ENCODE results near the gene RNU7-1.
A peak's percentile ranks its signal among the peaks of the same experiment; 100 is the strongest.

The RNU7-1 gene

DNA sequence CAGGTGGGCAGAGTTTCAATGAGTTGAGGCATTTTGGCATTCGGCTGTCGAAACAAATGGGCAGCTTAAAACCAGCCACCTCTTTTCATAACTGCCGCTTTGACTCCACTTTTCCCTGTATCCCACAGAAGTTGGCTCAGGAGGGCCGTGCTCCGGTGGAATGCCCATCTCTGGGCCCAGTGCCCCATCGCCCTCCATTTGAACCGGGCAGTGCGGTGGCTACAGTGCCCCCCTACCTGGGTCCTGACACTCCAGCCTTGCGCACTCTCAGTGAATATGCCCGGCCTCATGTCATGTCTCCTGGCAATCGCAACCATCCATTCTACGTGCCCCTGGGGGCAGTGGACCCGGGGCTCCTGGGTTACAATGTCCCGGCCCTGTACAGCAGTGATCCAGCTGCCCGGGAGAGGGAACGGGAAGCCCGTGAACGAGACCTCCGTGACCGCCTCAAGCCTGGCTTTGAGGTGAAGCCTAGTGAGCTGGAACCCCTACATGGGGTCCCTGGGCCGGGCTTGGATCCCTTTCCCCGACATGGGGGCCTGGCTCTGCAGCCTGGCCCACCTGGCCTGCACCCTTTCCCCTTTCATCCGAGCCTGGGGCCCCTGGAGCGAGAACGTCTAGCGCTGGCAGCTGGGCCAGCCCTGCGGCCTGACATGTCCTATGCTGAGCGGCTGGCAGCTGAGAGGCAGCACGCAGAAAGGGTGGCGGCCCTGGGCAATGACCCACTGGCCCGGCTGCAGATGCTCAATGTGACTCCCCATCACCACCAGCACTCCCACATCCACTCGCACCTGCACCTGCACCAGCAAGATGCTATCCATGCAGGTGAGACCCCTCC lies 5.0 kb upstream of the RNU7-1 start:
- DNase-seq, result no peak

DNA sequence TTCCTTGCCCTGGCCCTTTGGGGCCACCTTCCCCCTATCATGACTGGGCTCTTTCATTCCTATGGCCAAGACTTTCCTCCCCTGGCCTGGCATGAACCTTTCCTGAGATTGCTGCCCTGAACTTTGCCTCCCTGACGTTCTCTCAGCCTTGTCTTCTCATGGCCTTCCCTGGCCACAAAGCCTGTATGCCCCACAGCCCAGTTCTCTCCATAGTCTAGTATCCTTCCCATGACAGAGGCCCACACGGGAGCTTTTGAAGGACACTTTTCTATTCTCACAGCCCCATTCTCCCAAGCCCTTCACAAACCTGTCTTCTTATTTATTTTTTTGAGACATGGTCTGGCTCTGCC lies 4.5 kb upstream of the RNU7-1 start:
- no peak for DNase-seq

DNA sequence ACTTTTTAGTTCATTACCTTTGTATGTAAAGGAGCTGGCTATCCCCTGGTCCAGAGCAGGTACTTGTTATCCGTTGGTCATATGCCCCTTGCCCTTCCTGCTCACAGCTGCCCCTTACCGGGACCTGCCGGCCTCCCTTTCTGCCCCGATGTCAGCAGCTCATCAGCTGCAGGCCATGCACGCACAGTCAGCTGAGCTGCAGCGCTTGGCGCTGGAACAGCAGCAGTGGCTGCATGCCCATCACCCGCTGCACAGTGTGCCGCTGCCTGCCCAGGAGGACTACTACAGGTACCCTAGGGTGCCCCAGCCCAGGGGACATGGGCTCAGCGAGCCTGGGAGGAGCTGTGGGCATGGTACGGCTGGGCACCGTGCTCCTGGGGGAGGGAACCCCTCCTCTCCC lies 2.3 kb upstream of the RNU7-1 start:
- DNase-seq, result no peak

DNA sequence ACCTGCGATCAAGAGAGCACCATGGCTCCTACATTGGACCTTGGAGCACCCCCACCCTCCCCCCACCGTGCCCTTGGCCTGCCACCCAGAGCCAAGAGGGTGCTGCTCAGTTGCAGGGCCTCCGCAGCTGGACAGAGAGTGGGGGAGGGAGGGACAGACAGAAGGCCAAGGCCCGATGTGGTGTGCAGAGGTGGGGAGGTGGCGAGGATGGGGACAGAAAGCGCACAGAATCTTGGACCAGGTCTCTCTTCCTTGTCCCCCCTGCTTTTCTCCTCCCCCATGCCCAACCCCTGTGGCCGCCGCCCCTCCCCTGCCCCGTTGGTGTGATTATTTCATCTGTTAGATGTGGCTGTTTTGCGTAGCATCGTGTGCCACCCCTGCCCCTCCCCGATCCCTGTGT lies 1.8 kb upstream of the RNU7-1 start:
- DNase-seq, result no peak

DNA sequence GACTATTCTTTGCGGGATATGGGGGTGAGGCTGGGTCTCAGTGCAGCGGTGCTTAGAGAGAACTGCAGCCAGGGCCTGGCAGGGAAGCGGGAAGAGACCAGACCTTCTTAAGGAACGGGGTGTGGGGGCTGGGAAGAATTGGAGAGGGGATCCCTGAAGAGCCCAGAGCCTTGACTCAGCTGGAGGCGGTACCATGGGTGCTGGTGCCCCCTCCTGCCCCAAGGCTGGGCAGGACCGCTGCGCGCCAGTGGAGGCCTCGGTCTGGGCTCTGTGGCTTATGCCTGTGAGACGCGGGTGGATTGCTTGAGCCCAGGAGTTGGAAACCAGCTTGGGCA lies 1.3 kb upstream of the RNU7-1 start:
- no peak for DNase-seq

DNA sequence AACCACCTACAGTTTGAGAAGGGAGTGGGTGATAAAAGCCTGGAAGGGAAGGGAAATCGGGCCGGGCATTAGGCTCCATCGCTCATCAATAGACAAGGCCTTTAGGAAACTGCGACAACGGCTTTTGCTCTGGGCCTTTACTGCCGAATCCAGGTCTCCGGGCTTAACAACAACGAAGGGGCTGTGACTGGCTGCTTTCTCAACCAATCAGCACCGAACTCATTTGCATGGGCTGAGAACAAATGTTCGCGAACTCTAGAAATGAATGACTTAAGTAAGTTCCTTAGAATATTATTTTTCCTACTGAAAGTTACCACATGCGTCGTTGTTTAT lies 261 bp upstream of the RNU7-1 start:
- peak; percentile 89 to 92 for DNase-seq

DNA sequence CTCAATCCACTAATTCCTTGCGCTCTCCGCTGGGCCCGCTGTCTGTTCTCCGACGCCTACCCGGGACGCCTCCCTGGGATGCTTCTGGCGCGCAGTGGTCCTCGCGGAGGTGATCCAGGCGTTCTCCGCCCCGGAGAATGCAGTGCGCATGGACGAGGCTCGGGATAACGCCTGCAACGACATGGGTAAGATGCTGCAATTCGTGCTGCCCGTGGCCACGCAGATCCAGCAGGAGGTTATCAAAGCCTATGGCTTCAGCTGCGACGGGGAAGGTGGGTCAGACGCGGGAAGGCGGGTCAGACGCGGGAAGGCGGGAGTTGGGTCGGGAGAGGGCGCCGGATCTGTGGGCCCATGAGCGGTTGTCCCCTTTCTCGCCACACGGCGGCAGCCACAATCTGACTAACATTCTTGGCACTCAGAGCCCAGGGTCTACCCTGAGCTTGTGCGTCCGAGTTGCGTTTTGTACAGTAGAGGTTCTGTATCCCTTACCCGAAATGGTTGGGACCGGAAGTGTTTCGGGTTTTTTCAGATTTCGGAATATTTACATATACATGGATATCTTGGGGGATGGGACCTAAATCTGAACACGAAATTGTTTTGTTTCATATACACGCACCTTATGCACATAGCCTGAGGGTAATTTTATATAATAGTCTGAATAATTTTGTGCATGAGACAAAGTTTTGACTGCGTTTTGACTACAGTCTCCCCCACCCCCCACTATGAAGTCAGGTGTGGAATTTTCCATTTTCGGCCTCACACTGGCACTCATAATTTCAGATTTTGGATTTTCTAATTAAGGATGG lies 968 bp downstream of the RNU7-1 start:
- DNase-seq, result peak; percentile 88 to 91

DNA sequence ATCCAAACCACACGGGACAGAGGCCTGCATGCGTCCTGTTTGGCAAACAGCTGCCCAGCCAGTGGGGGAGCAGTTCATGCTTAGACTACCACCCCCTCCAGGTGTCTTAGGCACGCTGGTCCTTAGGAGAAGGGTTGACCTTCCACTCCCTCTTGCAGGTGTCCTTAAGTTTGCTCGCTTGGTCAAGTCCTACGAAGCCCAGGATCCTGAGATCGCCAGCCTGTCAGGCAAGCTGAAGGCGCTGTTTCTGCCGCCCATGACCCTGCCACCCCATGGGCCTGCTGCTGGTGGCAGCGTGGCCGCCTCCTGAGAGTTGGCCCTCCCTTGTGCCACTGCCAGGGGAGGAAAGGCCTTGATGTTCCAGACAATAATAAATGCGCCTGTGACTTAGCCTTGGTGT lies 2.0 kb downstream of the RNU7-1 start:
- DNase-seq, result no peak

DNA sequence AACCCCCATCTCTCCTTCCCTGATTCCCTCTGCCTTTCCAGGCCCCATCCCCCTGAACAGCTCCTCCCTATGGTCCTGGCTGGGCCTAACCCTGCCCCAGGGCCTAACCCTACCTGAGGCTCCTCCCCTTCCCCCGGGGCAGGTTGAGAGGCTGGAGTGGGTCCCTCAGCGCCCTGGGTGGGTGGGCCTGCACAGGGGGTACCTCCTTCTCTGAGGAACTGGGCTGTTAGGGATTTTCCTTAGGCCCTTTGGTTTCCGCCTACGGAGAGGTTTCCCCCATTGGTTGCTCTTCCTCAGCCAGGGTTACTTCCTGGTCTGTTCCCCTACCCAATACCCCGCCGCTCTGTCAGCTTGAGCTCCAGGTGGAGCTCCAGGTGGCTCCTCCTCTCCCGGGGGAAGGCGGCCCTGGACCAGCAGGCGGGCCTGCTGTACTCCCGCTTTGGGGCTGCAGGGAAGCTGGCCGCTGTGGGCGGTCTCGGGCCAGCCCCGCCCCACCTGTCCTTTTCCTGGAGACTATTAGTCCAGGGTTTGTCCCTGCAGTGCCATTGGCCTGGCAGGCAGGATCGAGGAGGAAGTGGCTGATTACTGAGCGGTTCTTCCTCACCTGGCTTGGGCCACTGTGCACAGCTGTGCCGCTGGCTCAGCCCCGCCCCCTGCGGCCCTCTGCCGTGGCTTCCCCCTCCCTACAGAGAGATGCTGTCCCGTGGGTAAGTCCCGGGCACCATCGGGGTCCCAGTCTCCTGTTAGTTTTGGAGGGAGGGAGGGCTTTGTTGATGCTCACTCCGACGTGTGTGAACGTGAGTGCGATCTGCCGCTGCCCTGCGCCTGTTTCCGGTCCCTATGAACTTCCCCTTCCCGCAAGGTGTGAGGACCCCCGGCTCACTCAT lies 2.7 kb downstream of the RNU7-1 start:
- DNase-seq, result peak; percentile 59 to 80

DNA sequence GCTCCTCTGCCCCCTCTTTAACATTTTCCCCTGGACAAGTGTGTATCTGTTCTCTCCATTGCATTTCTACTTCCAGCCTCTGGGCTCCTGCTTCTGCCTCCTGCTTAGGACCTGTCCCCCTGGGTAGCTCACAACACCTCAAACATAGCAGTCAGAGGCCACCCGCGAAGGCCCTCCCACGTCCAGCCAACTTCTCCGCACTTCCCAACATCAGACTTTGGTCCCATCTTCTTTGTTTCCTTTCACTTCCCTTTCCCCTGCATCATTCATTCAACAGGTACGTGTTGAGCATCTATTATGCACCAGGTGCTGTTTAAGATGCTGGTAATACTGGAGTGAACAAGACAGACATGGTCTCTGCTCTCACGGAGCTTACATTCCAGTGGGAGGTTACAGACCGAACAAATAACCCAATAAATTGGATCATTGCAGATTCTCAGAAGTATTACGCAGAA lies 3.3 kb downstream of the RNU7-1 start:
- no peak for DNase-seq

DNA sequence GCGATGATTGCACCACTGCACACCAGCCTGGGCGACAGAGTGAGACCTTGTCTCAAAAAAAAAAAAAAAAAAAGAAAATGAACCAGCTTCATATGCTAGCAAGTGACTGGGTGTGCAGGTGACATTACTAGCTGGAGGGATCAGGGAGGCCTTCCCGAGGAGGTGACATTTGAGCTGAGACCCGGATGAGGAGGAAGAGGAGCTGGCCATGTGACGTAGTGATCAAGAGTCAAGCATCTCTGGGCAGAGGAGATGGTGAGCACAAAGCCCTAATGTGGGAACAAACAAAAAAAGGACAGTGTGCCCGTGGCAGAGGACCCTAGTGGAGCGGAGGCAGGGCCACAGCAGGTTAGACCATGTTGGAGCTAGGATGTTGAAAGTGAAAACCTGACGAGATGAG lies 4.0 kb downstream of the RNU7-1 start:
- no peak for DNase-seq

DNA sequence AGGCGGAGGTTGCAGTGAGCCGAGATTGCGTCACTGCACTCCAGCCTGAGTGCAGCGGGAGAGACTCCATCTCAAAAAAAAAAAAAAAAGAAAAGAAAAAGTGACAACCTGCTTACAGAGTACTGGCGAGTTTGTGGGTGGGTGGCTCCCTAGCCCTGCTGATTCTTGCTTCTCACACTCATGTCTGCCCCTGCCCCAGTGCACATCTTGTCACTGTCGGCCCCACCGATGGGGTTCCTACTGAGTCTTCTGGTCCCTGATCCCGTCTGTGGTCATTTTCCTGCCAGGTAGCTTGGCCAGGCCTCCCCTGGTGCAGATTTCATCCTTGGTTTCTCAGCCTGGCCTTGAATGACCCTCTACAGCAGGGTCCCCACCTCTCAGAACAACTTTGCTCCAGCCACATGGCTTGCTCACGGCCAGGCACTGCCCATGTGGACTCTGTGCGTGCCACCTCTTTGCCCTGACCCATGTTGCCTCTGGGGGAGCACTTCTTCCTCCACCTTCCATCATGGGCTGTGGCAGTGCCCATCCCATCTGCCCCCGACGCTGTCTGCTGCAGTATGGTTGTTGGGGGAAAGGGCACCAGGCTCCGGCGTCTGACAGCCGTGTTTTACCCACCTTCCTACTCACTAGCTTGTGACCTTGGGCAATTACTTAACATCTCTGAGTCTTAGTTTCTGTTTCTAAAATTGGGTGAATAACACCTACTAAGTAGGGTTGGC lies 5.4 kb downstream of the RNU7-1 start:
- peak; percentile 52 to 67 for DNase-seq

DNA sequence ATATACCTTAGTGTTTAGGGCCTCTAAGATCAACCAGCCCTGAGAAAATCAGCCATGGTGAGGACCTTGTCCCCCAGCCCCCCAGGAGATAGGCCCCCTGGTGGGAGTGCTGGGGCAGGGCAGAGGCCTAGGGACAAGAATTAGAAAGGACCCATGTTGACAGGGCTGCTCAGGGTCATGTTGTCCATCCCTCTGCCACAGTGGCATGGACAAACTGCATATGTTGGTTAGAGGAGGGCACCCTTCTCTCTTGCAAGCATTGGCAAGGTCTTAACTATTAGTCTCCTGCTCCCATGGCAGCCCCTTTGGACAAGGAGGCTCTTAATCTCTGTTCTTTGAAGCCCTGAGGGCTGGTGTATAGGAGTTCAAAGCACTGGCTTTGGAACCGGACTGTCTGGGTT lies 6.8 kb downstream of the RNU7-1 start:
- DNase-seq, result peak; percentile 41 to 62

DNA sequence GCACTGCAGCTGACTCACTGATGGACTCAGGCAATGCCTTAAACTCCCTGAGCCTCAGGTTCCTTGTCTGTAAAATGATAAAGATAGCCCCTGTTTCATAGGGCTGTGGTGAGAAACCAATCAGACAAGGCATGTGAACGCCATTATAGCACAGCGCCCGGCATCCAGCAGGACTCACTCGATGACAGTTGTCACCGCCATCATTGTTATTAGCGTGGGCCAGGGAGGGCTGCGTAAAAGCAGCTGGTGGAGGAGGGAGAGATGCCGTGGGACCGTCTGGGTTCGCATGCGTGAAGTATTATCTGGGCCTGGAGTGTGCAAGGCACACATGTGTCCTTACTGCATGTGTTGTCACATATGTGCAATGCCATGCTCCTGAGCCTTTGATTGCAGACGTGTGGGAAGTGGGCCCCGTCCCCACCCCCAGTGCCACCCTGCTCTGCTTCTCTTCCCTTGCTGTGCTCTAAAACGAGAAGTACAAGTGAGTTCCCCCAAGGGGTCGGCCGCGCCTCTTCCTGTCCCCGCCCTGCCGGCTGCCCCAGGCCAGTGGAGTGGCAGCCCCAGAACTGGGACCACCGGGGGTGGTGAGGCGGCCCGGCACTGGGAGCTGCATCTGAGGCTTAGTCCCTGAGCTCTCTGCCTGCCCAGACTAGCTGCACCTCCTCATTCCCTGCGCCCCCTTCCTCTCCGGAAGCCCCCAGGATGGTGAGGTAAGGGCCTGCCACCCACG lies 7.4 kb downstream of the RNU7-1 start, which contains the start of gene PTPN6:
TSS of gene PTPN6 (plus strand) at position 546 of the 730 bp plus-strand sequence. CDS start at position 703, 157 bp downstream.
- DNase-seq, result peak; percentile 72 to 73

DNA sequence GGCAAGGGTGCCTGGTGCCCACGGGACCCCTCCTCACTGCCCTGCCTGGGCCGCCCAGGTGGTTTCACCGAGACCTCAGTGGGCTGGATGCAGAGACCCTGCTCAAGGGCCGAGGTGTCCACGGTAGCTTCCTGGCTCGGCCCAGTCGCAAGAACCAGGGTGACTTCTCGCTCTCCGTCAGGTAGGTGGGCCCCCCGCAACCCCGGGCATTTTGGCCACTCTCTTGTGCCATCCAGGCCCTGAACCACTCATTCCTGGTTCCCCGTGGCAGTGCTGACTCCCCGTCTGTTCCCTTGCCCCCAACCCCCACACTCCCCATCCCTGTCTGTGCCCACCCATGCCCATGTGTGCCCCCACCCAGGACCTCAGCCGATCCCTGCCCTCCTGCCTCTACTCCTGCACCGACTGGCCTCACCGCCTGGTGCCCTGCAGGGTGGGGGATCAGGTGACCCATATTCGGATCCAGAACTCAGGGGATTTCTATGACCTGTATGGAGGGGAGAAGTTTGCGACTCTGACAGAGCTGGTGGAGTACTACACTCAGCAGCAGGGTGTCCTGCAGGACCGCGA lies 8.0 kb downstream of the RNU7-1 start:
- DNase-seq, result peak in 1 of 2 donors; percentile 63

DNA sequence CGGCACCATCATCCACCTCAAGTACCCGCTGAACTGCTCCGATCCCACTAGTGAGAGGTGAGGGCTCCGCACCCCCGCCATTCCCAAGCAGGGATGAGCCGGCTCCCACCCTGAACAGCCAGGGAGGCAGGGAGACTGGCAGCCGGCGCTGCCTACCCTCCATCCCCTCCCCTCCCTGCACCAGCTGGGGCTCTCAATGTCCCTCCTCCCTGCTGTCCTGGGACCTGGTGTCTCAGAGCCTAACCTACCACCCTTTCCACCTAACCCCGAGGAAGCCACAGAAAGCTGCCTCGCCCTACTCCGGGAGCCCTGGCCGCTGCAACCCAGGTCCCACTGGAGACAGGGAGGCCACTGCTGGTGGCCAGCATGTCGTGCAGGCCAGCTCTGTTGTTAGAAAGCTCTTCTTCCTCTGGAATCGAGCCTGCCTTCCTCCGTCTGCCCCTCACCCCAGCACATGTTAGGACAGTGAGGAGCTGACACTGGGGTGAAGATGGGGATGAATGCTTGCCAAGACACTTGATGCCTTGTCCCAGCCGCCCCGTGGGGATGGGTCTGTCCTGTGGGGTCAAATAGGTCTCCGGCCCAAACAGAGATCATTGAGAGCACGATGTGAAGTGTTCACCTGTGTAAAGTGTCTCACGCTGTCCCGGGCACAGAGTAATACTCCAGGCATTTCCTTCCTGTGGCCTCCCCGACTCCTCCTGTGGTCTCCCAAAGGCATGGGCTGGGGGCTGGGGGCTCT lies 8.7 kb downstream of the RNU7-1 start:
- DNase-seq, result no peak

DNA sequence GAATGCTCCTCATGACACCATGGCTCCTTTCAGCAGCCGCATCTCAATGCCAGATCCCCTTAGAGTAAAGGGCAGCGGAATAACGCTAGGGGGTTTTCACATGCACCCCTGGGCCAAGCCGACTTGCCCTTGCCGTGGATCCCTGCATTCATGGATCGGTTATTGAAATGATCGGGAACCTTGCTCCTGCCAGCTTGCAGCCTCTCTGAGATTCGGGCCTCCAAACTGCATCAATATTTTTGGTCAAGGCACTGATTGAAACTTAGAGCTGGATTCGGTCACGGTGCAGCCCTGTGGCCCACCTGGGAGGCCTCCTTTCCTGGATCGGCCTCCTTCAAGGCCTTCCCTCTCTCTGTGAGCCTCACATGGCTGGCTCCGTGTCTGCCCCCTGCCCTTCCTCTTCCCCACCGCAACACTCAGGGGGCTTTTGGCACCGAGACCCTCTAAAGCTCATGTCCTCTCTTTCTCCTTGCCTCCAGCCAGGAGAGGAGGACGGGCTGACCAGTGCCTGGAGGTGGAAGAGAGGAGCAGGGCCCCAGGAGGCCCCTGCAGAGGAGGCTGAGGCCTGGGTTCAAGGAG lies 9.3 kb downstream of the RNU7-1 start:
- DNase-seq, result peak in 1 of 2 donors; percentile 40

DNA sequence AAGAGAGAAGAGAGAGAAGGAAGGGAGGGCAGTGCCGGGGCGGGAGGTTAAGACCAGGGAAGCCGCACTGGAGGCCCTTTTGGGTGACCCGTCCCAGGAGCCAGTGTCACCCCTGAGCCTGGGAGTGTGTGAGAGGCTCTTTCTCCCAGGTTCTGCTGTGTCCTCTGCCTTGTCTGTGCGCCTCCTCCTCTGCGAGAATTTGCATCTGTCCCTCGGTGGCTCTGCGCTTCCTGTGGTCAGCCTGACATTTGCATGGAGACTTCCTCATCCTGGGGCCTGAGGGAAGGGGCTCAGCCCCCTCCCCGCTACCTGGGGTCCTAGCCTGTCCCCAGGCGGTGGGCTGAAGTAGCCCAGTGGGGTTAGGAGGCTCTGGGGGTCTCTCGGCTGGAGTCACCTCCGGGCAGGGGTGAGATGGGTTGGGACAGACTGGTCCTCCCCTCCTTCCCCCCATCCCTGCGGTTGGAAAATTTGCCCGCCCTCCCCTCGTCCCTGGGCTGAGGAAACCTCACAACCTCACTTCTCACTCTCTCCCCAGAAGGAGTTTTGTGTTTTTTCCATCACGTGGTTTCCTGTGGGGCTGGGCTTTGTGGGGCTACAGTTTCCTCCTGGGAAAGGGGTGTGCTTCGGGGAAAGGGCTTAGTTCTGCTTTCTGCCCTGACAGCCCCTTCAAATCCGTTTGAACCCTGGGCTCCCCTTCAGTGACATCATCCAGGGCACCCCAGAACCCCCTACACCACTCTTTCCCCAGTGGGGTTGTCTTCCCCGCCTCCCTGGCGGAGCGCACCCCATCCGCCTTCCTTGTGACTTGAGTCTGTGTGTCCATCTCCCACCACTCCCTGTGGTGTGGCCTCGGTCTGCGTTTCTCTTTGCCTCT lies 10.1 kb downstream of the RNU7-1 start:
- peak; percentile 89 to 94 for DNase-seq

All from CD4-positive, alpha-beta T cell treated with Interferon alpha-2 for 1 hour (primary cell).